22Rv1 (cell line): ENCODE measurements around the gene SNRPB2.

Source experiments
- CTCF ChIP-seq: fragments of 450-650 bp; IDR thresholded peaks from 2 replicates; pipeline ENCODE4 v1.5.1; 2017; ENCODE audit warnings: mild to moderate bottlenecking
- ZFX ChIP-seq: fragments of 450-650 bp; IDR thresholded peaks from 2 replicates; pipeline ENCODE4 v1.6.1; 2017; ENCODE audit warnings: antibody characterized with exemption, borderline replicate concordance

- no peak for TF ChIP-seq CTCF
- TF ChIP-seq ZFX: no peak
These were observed 18.6 kb downstream of the SNRPB2 start, which contains the start of gene OTOR for GRCh38 chr20:16748308-16748900.
